Measurements from ENCODE around the gene ADGRB3.

GRCh38 chr6:68657374-68658139 lies 22.5 kb downstream of the ADGRB3 start:
- TF ChIP-seq, protein P1, sequence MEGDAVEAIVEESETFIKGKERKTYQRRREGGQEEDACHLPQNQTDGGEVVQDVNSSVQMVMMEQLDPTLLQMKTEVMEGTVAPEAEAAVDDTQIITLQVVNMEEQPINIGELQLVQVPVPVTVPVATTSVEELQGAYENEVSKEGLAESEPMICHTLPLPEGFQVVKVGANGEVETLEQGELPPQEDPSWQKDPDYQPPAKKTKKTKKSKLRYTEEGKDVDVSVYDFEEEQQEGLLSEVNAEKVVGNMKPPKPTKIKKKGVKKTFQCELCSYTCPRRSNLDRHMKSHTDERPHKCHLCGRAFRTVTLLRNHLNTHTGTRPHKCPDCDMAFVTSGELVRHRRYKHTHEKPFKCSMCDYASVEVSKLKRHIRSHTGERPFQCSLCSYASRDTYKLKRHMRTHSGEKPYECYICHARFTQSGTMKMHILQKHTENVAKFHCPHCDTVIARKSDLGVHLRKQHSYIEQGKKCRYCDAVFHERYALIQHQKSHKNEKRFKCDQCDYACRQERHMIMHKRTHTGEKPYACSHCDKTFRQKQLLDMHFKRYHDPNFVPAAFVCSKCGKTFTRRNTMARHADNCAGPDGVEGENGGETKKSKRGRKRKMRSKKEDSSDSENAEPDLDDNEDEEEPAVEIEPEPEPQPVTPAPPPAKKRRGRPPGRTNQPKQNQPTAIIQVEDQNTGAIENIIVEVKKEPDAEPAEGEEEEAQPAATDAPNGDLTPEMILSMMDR (conservative IDR thresholded peaks at IDR 0.05; ENCODE audit: low read depth, low read length): no peak
- TF ChIP-seq EZH2 (IDR thresholded peaks at IDR 0.05; ENCODE audit: low read length, unreplicated experiment) (no peak), EZH2phosphoT487 (IDR thresholded peaks at IDR 0.05; ENCODE audit: borderline replicate concordance, low read length) (no peak)
